ENCODE data around the gene IL7R. TPM values are rescaled to one million over a fixed set of nuclear protein-coding genes. Genes with fewer than 3 reads are reported as not detected.

The IL7R gene
- total RNA-seq, 1 experiment from 2014 or later, result 0.98 TPM

GRCh38 chr5:35884773-35885172 lies 28.1 kb downstream of the IL7R start (continued):
- TF ChIP-seq, protein P1, sequence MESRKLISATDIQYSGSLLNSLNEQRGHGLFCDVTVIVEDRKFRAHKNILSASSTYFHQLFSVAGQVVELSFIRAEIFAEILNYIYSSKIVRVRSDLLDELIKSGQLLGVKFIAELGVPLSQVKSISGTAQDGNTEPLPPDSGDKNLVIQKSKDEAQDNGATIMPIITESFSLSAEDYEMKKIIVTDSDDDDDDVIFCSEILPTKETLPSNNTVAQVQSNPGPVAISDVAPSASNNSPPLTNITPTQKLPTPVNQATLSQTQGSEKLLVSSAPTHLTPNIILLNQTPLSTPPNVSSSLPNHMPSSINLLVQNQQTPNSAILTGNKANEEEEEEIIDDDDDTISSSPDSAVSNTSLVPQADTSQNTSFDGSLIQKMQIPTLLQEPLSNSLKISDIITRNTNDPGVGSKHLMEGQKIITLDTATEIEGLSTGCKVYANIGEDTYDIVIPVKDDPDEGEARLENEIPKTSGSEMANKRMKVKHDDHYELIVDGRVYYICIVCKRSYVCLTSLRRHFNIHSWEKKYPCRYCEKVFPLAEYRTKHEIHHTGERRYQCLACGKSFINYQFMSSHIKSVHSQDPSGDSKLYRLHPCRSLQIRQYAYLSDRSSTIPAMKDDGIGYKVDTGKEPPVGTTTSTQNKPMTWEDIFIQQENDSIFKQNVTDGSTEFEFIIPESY (IDR thresholded peaks at IDR 0.05; ENCODE audit: extremely low read depth, insufficient replicate concordance, low read length), result no peak
- TF ChIP-seq ATF3 (IDR thresholded peaks at IDR 0.05), result no peak
- no peak for TF ChIP-seq RAD21 (IDR thresholded peaks at IDR 0.05; ENCODE audit: low read depth)
- no peak for TF ChIP-seq SRF (IDR thresholded peaks at IDR 0.05; ENCODE audit: low read depth)

- no TSS peak for BruUV-seq (replicated peaks)
- no peak for TF ChIP-seq TCF7L2 (IDR thresholded peaks at IDR 0.05; ENCODE audit: borderline replicate concordance, extremely low read depth, insufficient read depth, insufficient read length)
- TF ChIP-seq REST (IDR thresholded peaks at IDR 0.05; ENCODE audit: low read depth), result no peak
- no peak for TF ChIP-seq EZH2phosphoT487 (IDR thresholded peaks at IDR 0.05; ENCODE audit: borderline replicate concordance)
- TF ChIP-seq EGR1 (IDR thresholded peaks at IDR 0.05; ENCODE audit: low read depth), result no peak
- TF ChIP-seq SRF (IDR thresholded peaks at IDR 0.05; ENCODE audit: low read depth), result no peak
- TF ChIP-seq, protein P2, sequence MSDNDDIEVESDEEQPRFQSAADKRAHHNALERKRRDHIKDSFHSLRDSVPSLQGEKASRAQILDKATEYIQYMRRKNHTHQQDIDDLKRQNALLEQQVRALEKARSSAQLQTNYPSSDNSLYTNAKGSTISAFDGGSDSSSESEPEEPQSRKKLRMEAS (IDR thresholded peaks at IDR 0.05), result no peak
- DNase-seq (ENCODE audit: low read depth, low spot score) (no peak), ATAC-seq (no peak)
- Histone ChIP-seq H4K20me1 (ENCODE audit: insufficient read depth) (no peaks in the 10 kb centered on the region), H3K9ac (ENCODE audit: low read length) (no peak overlapping the region), H3K79me2 (ENCODE audit: insufficient read depth, low read length) (no peaks in the 10 kb centered on the region), H3K9me3 (ENCODE audit: control insufficient read depth in 1 of 2, insufficient read depth in 1 of 2, low read depth in 1 of 2, low read length in 2 of 2) (no peaks in the 10 kb centered on the region), H3K27ac (ENCODE audit: low read depth, low read length) (no peak overlapping the region), H3K27me3 (ENCODE audit: insufficient read depth, low read length) (no peaks in the 10 kb centered on the region), H3K9me2 (ENCODE audit: insufficient read depth) (no peaks in the 10 kb centered on the region), H3K4me3 (replicated peaks in 1 of 2; ENCODE audit: low read depth in 1 of 2, low read length in 2 of 2) (no peak overlapping the region), H3K36me3 (ENCODE audit: control insufficient read depth in 1 of 2, insufficient read depth in 2 of 2, low read length in 2 of 2) (no peaks in the 10 kb centered on the region), H3K4me1 (ENCODE audit: control insufficient read depth in 1 of 2, insufficient read depth in 2 of 2, low read length in 2 of 2) (peaks cover 0 to 10% of the 10 kb centered on the region in 2 experiments; a peak in 2 of 4 replicates), H3K4me2 (ENCODE audit: low read length) (no peak overlapping the region), H2AFZ (ENCODE audit: low read depth, low read length, poor library complexity, severe bottlenecking) (no peak overlapping the region)
- ChIA-PET POLR2A (no interaction called here), CTCF (no interaction called here), RAD21 (ENCODE audit: low non-redundant PET in 1 of 2, low total read pairs in 2 of 2, uncharacterized antibody in 2 of 2, unreplicated experiment in 2 of 2) (no interaction called here)
- intact Hi-C loops (cut with micrococcal nuclease), result no loop called here
Measured at GRCh38 chr5:35886381-35886780, 29.7 kb downstream of the IL7R start.

All from HCT116 (cell line).